Activated T-helper 1 cell treated with anti-CD3 and anti-CD28 coated beads, Interleukin-12 subunit alpha, Interleukin-12 subunit beta, Interleukin-2, Interleukin-4 antibody, amounts not matched to agents 30 ng/mL and 10 ng/mL and 1 ng/mL, durations not matched to agents 14 hours and 24 hours and 36 hours (primary cell): ENCODE measurements around the gene MTMR12. TPM values are rescaled to one million over a fixed set of nuclear protein-coding genes. Genes with fewer than 3 reads are reported as not detected.

Experiments
- DNase-seq: peaks from one replicate; pipeline ENCODE4 v3.0.0; 2021; ENCODE audit warnings: low spot score
- H3K27ac Mint-ChIP-seq: one replicate; pipeline ENCODE4 v1.8.0; 2021; ENCODE audit warnings: mild to moderate bottlenecking, mixed read lengths
- H3K27me3 Mint-ChIP-seq: one replicate; pipeline ENCODE4 v1.8.0; 2022; ENCODE audit warnings: mild to moderate bottlenecking, moderate library complexity, mixed read lengths; ENCODE audit not compliant: insufficient read depth
- H3K36me3 Mint-ChIP-seq: one replicate; pipeline ENCODE4 v1.8.0; 2021; ENCODE audit warnings: low read depth, mixed read lengths
- H3K4me1 Mint-ChIP-seq: one replicate; pipeline ENCODE4 v1.8.0; 2021; ENCODE audit warnings: low read depth, mixed read lengths
- H3K4me3 Mint-ChIP-seq: one replicate; pipeline ENCODE4 v1.8.0; 2021; ENCODE audit warnings: mild to moderate bottlenecking, moderate library complexity, mixed read lengths
- H3K9me3 Mint-ChIP-seq: one replicate; pipeline ENCODE4 v1.8.0; 2021; ENCODE audit warnings: mixed read lengths
- intact Hi-C: fragments of 100-400 bp; cut with micrococcal nuclease; formaldehyde crosslinking; loops from one replicate; pipeline ENCODE4 v1.15.1; 2024
- total RNA-seq: library from RNA; stranded (reverse); gene quantifications from 2 replicates; pipeline ENCODE4 v1.2.3, GENCODE V29; 2022

Gene MTMR12
- total RNA-seq, 1 donor from 2014 or later, result 26.2 TPM

DNA sequence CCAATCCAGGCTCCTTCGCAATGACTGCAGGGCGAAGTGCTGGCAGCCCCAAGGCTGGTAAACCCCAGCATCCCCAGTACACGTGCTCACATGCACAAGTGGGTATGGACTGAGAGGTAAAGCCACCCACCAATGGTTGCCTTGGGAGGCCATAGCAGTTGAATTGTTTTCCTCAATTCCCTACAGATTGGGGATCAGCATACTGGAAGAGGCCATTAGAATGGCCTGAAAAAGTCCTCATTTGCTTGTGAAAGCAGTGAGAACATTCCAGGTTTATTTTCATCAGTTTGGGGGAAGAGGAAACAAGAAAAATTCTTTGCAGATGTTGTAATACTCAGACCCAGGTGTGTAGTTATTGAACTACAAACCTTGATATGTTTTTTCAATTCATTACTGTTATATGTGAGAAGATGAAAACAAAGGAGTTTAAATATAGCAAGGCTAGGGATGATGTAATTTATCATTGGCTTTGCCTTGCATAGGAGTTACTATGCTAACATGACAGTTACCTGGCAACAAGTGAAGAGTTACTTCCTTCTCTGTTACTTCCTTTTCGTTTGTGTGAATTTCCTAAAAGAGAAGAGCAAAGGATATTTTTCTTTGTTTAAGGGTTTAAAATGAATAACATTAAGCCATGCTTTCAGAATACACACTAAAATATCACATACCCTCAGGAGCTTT, 36.4 kb downstream of the MTMR12 start:
- Mint-ChIP-seq H3K36me3 (peaks cover 28% of the 10 kb centered on the region), H3K27ac (peak overlapping the region; percentile 67), H3K27me3 (no peaks in the 10 kb centered on the region), H3K4me1 (peaks cover 57% of the 10 kb centered on the region), H3K9me3 (peaks cover 5% of the 10 kb centered on the region), H3K4me3 (peak overlapping the region; percentile 45)
- no peak for DNase-seq
- intact Hi-C loops, result no loop called here

DNA sequence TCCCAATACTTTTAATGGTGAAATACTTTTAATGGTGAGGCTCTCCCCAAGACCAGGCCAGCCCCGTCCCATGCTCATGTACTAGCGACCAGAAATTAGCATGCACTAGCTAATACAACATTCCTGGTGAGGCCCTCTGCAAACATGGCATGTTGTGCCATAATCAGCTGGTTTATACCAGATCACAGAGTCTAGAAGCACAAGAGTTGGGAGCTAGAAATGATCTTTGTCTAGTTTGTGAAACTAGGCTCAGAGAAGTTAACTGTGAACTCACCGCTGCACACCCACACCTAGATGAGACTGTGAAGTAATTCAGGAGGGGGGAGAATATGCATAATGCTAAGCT, 37.4 kb downstream of the MTMR12 start:
- DNase-seq, result no peak
- Mint-ChIP-seq H3K4me1 (peaks cover 48% of the 10 kb centered on the region), H3K4me3 (no peak overlapping the region), H3K36me3 (peaks cover 31% of the 10 kb centered on the region), H3K9me3 (no peaks in the 10 kb centered on the region), H3K27me3 (no peaks in the 10 kb centered on the region), H3K27ac (peak overlapping the region; percentile 61)
- intact Hi-C loops, result no loop called here

DNA sequence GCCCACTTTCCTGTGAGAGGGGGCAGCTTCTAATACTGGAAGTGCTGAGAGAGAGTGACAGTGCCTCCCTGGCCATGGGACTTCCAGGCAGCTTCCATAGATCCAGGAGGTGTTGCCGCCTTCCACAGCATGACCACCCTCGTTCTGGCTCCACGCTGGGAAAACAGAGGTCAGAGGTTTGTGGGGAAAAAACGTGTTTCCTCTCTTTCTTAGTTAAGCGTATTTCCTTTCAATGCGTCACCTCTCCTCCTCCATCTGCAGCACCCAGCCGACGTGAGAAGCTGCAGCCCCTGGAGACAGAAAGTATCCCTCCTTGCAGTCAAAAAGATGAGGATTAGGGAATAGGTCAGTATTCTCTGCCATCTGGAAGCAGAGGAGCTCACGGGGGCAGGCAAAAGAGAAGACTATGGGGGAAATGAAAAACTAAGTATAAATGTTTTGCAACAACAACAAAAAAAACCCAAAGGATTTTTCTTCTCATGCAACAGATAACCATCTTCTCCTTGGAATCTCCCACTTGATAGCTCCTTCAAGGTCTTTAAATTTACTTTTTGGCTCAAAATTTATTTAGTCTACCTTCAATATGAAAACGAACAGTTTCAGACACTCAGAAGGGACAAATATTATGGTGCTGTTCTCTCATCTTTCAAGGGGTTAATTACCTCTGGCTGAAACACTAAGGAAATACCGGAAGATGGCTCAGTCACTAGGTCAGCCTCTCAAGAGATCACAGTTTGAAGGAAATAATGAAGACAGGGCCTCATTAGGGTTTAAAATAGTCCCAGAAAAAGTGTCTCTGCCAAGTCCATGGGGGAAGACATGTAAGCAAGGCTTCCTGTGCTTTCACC, 38.0 kb downstream of the MTMR12 start:
- intact Hi-C loops, result no loop called here
- Mint-ChIP-seq H3K27ac (no peak overlapping the region), H3K4me1 (peaks cover 42% of the 10 kb centered on the region), H3K9me3 (no peaks in the 10 kb centered on the region), H3K27me3 (no peaks in the 10 kb centered on the region), H3K36me3 (peaks cover 35% of the 10 kb centered on the region), H3K4me3 (no peak overlapping the region)
- DNase-seq, result no peak

- no peak overlapping the region for H3K27ac Mint-ChIP-seq
- no peaks in the 10 kb centered on the region for H3K9me3 Mint-ChIP-seq
- peaks cover 38% of the 10 kb centered on the region for H3K36me3 Mint-ChIP-seq
- H3K4me3 Mint-ChIP-seq, result no peak overlapping the region
- no peak for DNase-seq
- no peaks in the 10 kb centered on the region for H3K27me3 Mint-ChIP-seq
- intact Hi-C loops, result no loop called here
- peaks cover 36% of the 10 kb centered on the region for H3K4me1 Mint-ChIP-seq
Measured at GRCh38 chr5:32273821-32274220, 38.9 kb downstream of the MTMR12 start.

DNA sequence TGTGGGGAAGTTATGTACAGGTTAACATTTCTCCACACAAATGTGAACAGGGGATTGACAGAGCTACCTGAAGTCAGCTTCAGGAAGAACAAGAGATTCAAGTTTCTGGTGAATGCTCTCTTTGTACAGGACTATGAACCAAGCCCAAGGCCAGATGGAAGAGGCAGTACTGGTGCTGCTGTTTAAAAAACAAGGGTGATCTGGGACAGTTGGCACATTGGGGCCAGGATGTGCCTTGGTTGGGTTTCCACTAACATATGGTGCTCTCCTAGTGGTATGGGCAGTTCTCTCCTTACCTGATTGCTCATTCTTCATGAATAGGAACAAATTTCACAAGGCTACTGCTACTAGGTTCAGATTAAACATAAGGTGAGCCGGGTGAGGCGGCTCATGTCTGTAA, 40.0 kb downstream of the MTMR12 start:
- no peak overlapping the region for H3K27ac Mint-ChIP-seq
- intact Hi-C loops, result no loop called here
- H3K9me3 Mint-ChIP-seq, result no peaks in the 10 kb centered on the region

DNA sequence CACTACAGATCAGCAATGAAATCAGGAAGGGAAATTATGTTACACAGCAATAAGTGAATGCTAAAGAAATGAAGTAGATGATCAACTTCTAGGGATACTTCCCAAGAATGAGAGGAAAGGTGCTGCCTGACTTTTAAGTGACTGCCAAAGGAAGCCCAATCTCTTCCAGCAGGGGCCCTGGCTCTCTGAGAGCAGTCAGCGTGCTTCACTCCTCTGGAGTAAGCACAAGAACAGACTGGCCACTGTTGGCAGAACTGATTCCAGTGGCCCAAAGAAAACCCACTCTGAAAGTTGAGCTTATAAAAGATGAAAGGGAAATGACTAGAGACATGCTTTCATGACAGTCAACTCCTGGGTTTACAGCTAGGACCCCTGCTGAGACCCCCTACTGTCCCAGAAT, 41.8 kb downstream of the MTMR12 start:
- H3K9me3 Mint-ChIP-seq, result no peaks in the 10 kb centered on the region
- H3K27me3 Mint-ChIP-seq, result no peaks in the 10 kb centered on the region
- intact Hi-C loops, result no loop called here
- H3K4me3 Mint-ChIP-seq, result no peak overlapping the region
- H3K4me1 Mint-ChIP-seq, result peaks cover 9% of the 10 kb centered on the region
- H3K36me3 Mint-ChIP-seq, result peaks cover 44% of the 10 kb centered on the region
- no peak for DNase-seq
- no peak overlapping the region for H3K27ac Mint-ChIP-seq

More for the DNA sequence above, 40.0 kb downstream of the MTMR12 start:
- Mint-ChIP-seq H3K4me3 (no peak overlapping the region), H3K36me3 (peaks cover 41% of the 10 kb centered on the region), H3K27me3 (no peaks in the 10 kb centered on the region), H3K4me1 (peaks cover 26% of the 10 kb centered on the region)
- no peak for DNase-seq

DNA sequence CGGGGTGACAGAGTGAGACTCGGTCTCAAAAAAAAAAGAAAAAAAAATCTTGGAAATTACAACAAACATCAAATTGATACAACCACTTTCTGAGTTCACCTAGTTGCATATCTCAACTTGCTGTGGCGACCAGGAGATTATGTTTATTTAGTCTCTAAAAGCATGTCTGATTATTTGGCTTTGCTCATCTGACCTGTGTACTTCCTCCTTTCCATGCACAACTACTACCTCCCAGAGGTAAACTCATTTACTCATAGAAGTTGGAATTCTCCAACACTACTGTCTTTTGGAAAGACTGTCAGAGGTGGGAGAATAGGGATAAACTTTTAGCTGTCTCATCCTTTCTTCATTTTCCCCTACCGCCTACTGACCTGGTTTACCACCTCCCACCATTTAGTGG, 42.6 kb downstream of the MTMR12 start:
- H3K4me3 Mint-ChIP-seq, result no peak overlapping the region
- DNase-seq, result no peak
- no peak overlapping the region for H3K27ac Mint-ChIP-seq
- intact Hi-C loops, result no loop called here
- no peaks in the 10 kb centered on the region for H3K27me3 Mint-ChIP-seq
- peaks cover 49% of the 10 kb centered on the region for H3K36me3 Mint-ChIP-seq
- no peaks in the 10 kb centered on the region for H3K9me3 Mint-ChIP-seq
- H3K4me1 Mint-ChIP-seq, result peaks cover 2% of the 10 kb centered on the region

GRCh38 chr5:32265902-32266301, 46.8 kb downstream of the MTMR12 start:
- H3K27ac Mint-ChIP-seq, result no peak overlapping the region
- DNase-seq, result no peak
- peaks cover 4% of the 10 kb centered on the region for H3K9me3 Mint-ChIP-seq
- no peaks in the 10 kb centered on the region for H3K27me3 Mint-ChIP-seq
- no peak overlapping the region for H3K4me3 Mint-ChIP-seq
- H3K4me1 Mint-ChIP-seq, result peaks cover 9% of the 10 kb centered on the region
- intact Hi-C loops, result no loop called here
- H3K36me3 Mint-ChIP-seq, result peaks cover 60% of the 10 kb centered on the region

DNA sequence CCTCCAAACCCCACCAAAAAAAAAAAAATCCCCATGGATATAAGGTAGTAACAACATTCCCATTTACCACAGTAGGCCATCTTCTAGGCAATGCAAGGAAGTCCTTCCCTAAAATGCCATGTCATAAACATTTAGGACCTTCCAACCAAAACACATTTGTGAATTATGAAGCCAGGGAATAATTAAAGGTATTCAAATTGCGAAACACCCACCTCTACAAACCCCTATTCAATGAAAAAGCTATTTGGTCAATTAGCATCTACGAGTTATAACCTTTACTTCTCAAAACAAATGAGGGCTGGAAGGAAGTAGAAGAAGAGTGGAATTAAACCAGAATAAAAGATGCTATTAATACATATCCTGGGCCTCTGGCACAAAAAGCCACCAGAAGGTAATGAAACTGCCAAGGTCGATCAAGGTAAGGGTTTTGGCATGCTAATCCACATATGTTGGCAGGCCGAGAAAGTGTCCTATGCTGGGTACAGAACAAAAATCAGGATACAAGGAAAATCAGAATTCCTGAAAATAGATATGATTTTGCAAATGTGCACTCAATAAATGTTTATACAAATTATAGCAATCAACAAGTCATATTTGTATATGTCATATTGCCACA, 47.7 kb downstream of the MTMR12 start:
- no peak for DNase-seq
- Mint-ChIP-seq H3K27me3 (no peaks in the 10 kb centered on the region), H3K36me3 (peaks cover 57% of the 10 kb centered on the region), H3K4me1 (peaks cover 16% of the 10 kb centered on the region), H3K27ac (no peak overlapping the region), H3K9me3 (peaks cover 4% of the 10 kb centered on the region), H3K4me3 (no peak overlapping the region)
- intact Hi-C loops, result no loop called here

GRCh38 chr5:32263684-32264083, 49.1 kb downstream of the MTMR12 start:
- H3K36me3 Mint-ChIP-seq, result peaks cover 62% of the 10 kb centered on the region
- peaks cover 19% of the 10 kb centered on the region for H3K4me1 Mint-ChIP-seq
- H3K4me3 Mint-ChIP-seq, result no peak overlapping the region
- H3K27ac Mint-ChIP-seq, result no peak overlapping the region
- DNase-seq, result no peak
- H3K9me3 Mint-ChIP-seq, result peaks cover 4% of the 10 kb centered on the region
- H3K27me3 Mint-ChIP-seq, result no peaks in the 10 kb centered on the region
- intact Hi-C loops, result no loop called here

- intact Hi-C loops, result loop anchor here (1.0 kb wide), 1 partner anchor 19 kb away; no protein-coding TSS in a partner anchor
- Mint-ChIP-seq H3K27ac (peak overlapping the region; percentile 80), H3K9me3 (peaks cover 4% of the 10 kb centered on the region), H3K4me1 (peaks cover 19% of the 10 kb centered on the region), H3K4me3 (no peak overlapping the region), H3K27me3 (no peaks in the 10 kb centered on the region), H3K36me3 (peaks cover 59% of the 10 kb centered on the region)
- DNase-seq, result peak; percentile 14
Measured at GRCh38 chr5:32261198-32261597, 51.5 kb downstream of the MTMR12 start.

- Mint-ChIP-seq H3K4me3 (no peak overlapping the region), H3K4me1 (peaks cover 19% of the 10 kb centered on the region), H3K27me3 (no peaks in the 10 kb centered on the region), H3K27ac (no peak overlapping the region), H3K36me3 (peaks cover 54% of the 10 kb centered on the region), H3K9me3 (peaks cover 4% of the 10 kb centered on the region)
- no peak for DNase-seq
- intact Hi-C loops, result no loop called here
Measured at GRCh38 chr5:32259033-32259432, 53.7 kb downstream of the MTMR12 start.

DNA sequence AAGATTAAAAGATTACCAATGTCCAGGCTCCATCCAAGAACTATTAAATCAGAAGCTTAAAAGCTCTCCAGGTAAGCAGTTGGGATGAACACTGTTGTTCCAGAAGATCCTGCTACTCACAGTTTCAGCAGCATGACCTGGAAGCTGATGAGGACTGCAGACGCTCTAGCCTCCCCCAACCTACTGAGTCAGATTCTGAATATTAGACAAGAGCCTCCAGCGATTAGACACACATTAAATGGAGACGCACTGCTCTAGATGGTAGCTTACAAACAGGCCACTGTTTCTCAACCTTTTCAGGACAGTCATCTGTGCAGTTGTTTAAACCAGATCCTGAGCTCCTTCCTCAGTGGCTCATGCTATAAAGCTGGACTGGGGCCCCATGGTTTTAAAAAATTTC, 54.3 kb downstream of the MTMR12 start:
- Mint-ChIP-seq H3K36me3 (peaks cover 50% of the 10 kb centered on the region), H3K9me3 (peaks cover 4% of the 10 kb centered on the region), H3K4me1 (peaks cover 19% of the 10 kb centered on the region), H3K27ac (no peak overlapping the region), H3K27me3 (no peaks in the 10 kb centered on the region), H3K4me3 (no peak overlapping the region)
- intact Hi-C loops, result no loop called here
- DNase-seq, result no peak
